GM19099 (cell line): Measurements from ENCODE around the gene SCAPER.

Experiments used
- POLR2A ChIP-seq: IDR thresholded peaks from 3 replicates; pipeline ENCODE4 v1.6.1; 2011; ENCODE audit warnings: low read depth; ENCODE audit not compliant: insufficient read length; ENCODE audit errors: extremely low read depth

SCAPER gene

GRCh38 chr15:76344893-76345582 is 560.1 kb downstream of the SCAPER start:
- no peak for TF ChIP-seq POLR2A

- TF ChIP-seq POLR2A, result no peak
Observed at GRCh38 chr15:76343313-76343996, 561.7 kb downstream of the SCAPER start.

GRCh38 chr15:76342382-76343201 is 562.5 kb downstream of the SCAPER start:
- TF ChIP-seq POLR2A, result no peak

- no peak for TF ChIP-seq POLR2A
Observed at GRCh38 chr15:76342058-76342381, 563.1 kb downstream of the SCAPER start.

- no peak for TF ChIP-seq POLR2A
Observed at GRCh38 chr15:76341366-76342057, 563.6 kb downstream of the SCAPER start.

GRCh38 chr15:76340803-76341365 is 564.3 kb downstream of the SCAPER start:
- TF ChIP-seq POLR2A, result no peak

GRCh38 chr15:76340198-76340802 is 564.8 kb downstream of the SCAPER start:
- TF ChIP-seq POLR2A, result no peak

- no peak for TF ChIP-seq POLR2A
Observed at GRCh38 chr15:76339305-76340197, 565.6 kb downstream of the SCAPER start.

GRCh38 chr15:76338486-76339304 is 566.4 kb downstream of the SCAPER start:
- TF ChIP-seq POLR2A, result no peak

GRCh38 chr15:76337696-76338485 is 567.2 kb downstream of the SCAPER start:
- no peak for TF ChIP-seq POLR2A

- TF ChIP-seq POLR2A, result no peak
Observed at GRCh38 chr15:76337059-76337695, 568.0 kb downstream of the SCAPER start.
